HG02981 (cell line): ENCODE results near the gene TASP1.

Experiments
- ATAC-seq: cut with Tn5 transposase; IDR thresholded peaks from one replicate; pipeline ENCODE4 v1.9.1; 2021; ENCODE audit warnings: mild to moderate bottlenecking, moderate library complexity; ENCODE audit not compliant: unreplicated experiment

Gene TASP1

DNA sequence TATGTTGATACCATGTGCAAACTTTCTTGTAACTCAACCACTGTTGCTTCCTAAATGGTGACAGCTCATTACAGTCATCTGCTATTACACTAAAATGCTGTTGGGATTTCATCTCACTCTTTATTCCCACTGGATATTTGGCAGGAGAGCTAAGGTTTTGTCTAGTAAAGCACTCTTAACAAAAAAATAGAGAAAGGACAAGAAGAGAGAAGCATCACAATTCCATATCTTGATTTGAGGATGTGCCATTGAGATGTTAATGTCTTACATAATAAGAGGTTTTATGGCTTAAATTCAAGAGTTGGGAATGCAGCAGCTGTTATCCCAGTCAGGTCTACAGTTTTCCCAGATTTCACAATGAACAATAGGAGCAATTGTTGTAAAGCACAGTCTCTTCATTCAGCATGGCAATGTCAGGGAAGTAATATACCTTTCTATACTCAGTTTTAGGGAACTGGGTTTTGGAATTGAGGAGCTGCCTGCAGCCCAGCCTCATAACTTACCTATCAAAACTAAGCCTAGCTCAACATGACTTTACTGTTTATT is 282.7 kb downstream of the TASP1 start:
- ATAC-seq, result no peak

DNA sequence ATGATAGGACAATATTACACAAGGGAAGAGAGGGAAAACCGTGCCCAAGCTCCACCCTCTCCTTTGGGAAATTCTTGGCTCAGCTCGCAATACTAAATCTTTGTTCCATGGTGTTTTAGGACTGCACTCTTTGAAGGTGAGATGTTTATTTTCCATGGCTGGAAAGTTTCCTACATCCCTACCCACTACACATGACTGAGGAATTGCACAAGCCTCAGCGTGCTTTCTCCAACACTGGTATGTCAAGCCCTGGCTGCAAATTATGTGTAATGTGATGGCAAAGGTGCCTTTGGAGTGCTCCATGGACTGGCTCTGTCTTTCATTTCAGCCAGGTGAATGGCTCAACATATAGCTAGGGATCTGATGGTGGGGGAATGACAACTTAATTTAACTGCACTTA is 283.3 kb downstream of the TASP1 start:
- ATAC-seq, result no peak

DNA sequence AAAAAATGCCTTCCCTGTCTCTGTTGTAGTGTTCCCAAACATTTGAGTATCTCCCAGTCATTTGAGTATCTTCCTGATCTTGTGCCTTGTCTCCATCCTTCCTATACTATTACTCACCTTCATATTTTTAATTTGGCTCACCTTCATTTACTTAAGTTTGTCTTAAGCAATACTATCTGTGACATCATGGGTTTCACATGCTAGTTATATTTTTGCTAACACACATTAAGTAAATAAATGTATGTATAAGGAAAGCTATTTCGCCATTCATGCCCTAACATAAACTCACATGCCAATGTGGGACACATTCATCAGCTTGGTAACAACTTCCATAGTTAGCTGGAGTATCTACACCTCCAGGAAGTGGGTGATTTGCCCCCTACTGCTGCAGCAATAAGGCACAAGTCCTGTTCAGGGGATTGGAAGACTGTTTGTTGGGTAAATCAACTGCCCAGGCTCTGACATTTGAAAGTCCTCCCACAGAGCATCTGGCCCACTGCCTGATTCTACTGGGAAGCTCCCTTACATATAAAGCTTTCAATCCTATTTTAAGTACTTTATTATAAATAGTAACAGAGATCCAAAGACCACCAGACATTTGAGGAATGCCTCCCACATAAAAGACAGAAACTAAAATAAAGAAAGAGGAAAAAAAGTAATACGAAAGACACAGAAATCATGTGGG is 285.3 kb downstream of the TASP1 start:
- ATAC-seq, result no peak

DNA sequence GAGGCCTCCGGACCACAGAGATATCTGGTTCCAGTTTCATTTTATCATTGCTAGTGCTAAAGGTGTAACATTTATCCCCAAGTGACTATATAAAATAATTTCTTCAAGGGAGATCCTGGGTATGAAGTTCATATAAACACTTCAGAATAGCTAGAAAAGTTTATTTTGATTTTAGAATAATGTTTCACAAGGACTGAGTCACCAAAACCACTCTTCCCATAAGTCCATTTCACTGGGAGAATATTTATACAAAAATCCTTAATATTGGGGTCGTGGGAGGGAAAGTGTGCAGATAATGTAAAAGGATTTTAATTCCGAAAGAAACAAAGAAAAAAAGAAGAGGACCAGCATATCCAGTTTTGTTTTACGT is 289.5 kb downstream of the TASP1 start:
- ATAC-seq, result no peak

DNA sequence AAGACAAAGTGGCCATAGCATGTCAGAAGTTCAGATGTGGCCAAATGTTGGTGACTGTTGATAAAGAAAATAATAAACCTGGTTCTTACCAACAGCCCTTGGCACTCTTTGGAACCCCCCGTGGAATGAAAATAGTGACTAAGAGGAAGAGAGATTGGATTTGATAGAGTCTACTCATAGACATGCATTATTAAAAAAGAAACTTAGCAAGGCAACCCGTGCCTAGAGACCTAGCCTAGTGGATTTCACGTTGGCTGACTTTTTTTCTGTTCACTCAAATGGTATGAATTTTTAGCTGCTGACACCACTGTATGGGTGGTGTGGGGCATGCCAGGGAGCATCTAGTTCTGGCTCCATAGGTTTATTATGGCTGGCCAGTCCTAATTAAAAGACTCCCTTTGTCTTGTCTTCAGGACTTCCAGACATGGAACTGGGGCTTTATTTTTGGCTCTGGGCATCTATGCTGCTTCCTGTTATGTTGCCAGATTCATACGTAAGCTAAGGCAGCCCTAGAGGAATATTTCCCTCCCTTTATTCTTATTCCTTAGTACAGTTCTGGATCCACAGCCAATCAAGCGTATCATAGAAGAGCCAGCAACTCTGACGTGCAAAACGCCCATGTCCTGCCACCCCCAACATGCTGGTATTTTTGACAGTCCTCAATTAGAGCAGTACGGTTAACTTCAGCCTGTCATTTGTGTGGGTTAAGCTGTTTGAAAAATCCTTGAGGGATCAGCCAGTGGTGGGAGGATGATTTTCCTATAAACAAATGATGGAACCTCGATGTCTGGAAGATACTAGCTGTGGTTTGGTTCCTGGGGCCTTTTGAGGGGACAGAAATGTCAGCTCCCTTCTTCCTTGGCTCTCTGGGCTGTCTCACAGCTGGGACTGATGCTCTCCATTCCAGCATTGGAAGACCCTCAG is 290.2 kb downstream of the TASP1 start:
- ATAC-seq, result no peak

DNA sequence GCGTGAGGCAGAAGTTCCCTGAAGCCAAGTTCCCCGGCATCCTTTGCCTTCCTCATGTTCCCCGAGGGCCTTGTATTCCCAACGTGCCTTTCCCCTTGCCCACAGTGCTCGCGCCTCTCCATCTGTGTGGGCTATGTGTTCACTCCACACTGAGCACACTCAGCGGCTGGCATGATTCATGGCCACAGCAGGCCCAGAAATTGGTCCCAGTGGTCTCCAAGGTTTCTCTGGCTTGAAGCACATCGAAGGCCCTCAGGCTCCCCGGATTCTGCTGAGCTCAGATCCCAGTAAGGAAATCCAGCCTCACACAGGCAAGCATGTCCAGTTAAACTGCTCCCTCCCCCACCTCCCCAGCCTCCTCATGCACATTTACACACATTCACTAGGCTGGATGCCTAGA is 294.1 kb downstream of the TASP1 start:
- ATAC-seq, result no peak

DNA sequence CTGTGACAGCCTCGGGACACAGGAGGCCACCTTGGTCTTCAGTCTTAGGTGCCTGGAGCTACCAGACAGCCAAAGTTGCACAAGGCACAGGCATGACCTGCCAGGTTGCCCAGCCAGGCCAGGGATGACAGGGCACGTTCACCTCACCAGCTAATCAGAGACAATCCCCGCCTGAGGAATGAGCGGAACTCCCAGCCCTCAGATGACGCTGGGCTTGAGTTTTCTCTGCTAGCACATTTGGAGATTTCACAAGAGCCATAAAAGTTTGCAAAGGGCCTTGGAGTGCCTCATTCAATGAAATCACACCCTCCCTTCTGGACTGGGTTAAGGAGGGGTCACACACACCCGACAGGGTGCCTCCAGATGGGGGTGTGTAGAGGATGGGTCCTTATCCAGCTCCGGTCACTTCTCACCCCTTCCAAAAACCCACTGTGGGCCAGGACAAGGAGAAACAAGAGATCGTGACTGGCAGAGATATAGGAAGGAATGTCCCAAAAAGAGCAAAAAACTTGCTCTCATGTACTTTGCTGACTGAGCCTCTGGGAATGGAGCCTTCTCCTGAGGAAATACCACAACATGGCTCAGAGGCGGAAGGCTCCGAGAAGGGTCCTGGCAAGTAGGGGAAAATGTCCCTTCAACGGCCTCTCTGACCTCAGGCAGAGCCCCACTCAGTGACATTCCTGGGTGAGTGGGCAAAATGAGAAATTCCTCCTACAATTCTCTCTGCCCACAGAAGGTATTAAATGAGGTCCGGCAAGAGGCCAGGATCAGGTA is 296.1 kb downstream of the TASP1 start:
- no peak for ATAC-seq

DNA sequence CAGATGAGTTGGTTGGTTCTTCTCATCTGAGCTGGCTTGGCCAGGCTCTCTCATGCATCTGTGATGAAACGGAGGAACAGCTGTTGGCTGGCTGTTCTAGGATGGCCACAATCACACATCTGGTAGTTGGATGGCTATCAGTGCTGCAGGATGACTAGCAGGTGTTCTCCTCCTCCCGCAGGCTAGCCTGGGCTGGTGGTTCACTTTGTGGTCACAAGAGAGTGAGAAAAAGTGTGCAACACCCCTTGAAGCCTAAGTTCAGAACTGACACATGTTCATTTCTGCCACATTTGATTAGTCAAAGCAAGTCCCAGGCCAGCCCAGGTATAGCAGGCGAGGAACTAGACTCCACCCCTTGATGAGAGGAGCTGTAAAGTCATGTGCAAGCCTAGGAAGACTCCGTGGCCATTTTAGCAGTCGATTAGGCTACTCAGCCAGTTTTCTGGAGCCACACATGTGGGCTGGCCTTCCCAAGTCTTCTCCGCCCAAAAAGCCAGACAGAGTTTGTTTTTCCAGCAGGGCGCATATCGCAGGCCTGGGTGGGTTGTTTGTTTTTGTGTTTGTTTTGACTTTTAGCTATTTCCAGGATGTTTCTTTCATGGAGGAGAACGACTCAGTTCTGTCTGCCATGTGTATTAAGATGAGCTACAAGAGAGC is 296.9 kb downstream of the TASP1 start:
- ATAC-seq, result no peak

DNA sequence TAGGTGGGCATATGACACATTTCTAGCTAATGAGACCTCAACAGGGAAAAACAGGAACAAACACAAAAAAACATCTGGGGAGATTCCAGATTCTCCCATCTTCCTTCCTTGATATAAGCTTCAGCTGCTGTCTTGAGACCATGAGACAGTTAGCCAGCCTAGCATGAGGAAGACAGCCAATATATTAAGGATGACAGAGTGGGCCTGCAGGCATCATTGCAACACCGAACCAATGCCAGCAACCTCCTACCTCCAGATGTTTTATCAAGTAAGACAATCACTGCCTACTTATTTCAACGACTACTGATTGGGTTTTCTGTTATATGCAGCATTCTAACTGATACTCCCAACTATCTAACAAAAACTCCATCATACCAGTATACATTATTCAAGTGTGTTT is 298.6 kb downstream of the TASP1 start:
- ATAC-seq, result no peak
